Measurements from ENCODE around the gene RBL2.

The RBL2 gene

GRCh38 chr16:53519417-53520091 lies 85.3 kb downstream of the RBL2 start:
- H3K4me3 ChIP-seq (IDR thresholded peaks at IDR 0.05; ENCODE audit: insufficient read depth, low read depth, low read length): no peak overlapping the region
- no peaks in the 10 kb centered on the region for H3K4me1 ChIP-seq (ENCODE audit: low read depth, poor library complexity, severe bottlenecking)
- no peak for TF ChIP-seq CTCF (conservative IDR thresholded peaks at IDR 0.05; ENCODE audit: low read depth, low read length)
- H3K27ac ChIP-seq: no peak overlapping the region
- no peaks in the 10 kb centered on the region for H3K27me3 ChIP-seq (ENCODE audit: insufficient read depth, low read depth)
- no peaks in the 10 kb centered on the region for H4K20me1 ChIP-seq (ENCODE audit: insufficient read depth)
- no peaks in the 10 kb centered on the region for H3K36me3 ChIP-seq (ENCODE audit: insufficient read depth)
- no peaks in the 10 kb centered on the region for H3K79me2 ChIP-seq (ENCODE audit: insufficient read depth, low read depth)
- no peak overlapping the region for H2AFZ ChIP-seq (ENCODE audit: low read depth)
- H3K4me2 ChIP-seq: no peak overlapping the region
- H3K9ac ChIP-seq: no peak overlapping the region

GRCh38 chr16:53523126-53523804 lies 89.0 kb downstream of the RBL2 start:
- Histone ChIP-seq H3K4me2 (no peak overlapping the region), H3K4me3 (IDR thresholded peaks at IDR 0.05; ENCODE audit: insufficient read depth, low read depth, low read length) (no peak overlapping the region), H4K20me1 (ENCODE audit: insufficient read depth) (no peaks in the 10 kb centered on the region), H3K36me3 (ENCODE audit: insufficient read depth) (no peaks in the 10 kb centered on the region), H3K4me1 (ENCODE audit: low read depth, poor library complexity, severe bottlenecking) (no peaks in the 10 kb centered on the region), H2AFZ (ENCODE audit: low read depth) (no peak overlapping the region), H3K27ac (no peak overlapping the region), H3K79me2 (ENCODE audit: insufficient read depth, low read depth) (no peaks in the 10 kb centered on the region), H3K27me3 (ENCODE audit: insufficient read depth, low read depth) (no peaks in the 10 kb centered on the region), H3K9ac (no peak overlapping the region)
- TF ChIP-seq CTCF (conservative IDR thresholded peaks at IDR 0.05; ENCODE audit: low read depth, low read length): no peak

- no peak for TF ChIP-seq CTCF (conservative IDR thresholded peaks at IDR 0.05; ENCODE audit: low read depth, low read length)
- Histone ChIP-seq H3K4me3 (IDR thresholded peaks at IDR 0.05; ENCODE audit: insufficient read depth, low read depth, low read length) (no peak overlapping the region), H3K4me1 (ENCODE audit: low read depth, poor library complexity, severe bottlenecking) (no peaks in the 10 kb centered on the region), H3K27me3 (ENCODE audit: insufficient read depth, low read depth) (no peaks in the 10 kb centered on the region), H3K36me3 (ENCODE audit: insufficient read depth) (no peaks in the 10 kb centered on the region), H3K9ac (no peak overlapping the region), H2AFZ (ENCODE audit: low read depth) (no peak overlapping the region), H4K20me1 (ENCODE audit: insufficient read depth) (no peaks in the 10 kb centered on the region), H3K4me2 (no peak overlapping the region), H3K79me2 (ENCODE audit: insufficient read depth, low read depth) (no peaks in the 10 kb centered on the region), H3K27ac (no peak overlapping the region)
Measured at GRCh38 chr16:53523971-53524548, 89.8 kb downstream of the RBL2 start.

GRCh38 chr16:53528797-53529196 lies 94.5 kb downstream of the RBL2 start:
- Histone ChIP-seq H3K4me2 (no peak overlapping the region), H3K9ac (no peak overlapping the region), H3K27me3 (ENCODE audit: insufficient read depth, low read depth) (no peaks in the 10 kb centered on the region), H3K4me1 (ENCODE audit: low read depth, poor library complexity, severe bottlenecking) (no peaks in the 10 kb centered on the region), H4K20me1 (ENCODE audit: insufficient read depth) (no peaks in the 10 kb centered on the region), H3K27ac (no peak overlapping the region), H3K79me2 (ENCODE audit: insufficient read depth, low read depth) (no peaks in the 10 kb centered on the region), H3K4me3 (IDR thresholded peaks at IDR 0.05; ENCODE audit: insufficient read depth, low read depth, low read length) (no peak overlapping the region), H3K36me3 (ENCODE audit: insufficient read depth) (no peaks in the 10 kb centered on the region), H2AFZ (ENCODE audit: low read depth) (no peak overlapping the region)
- TF ChIP-seq CTCF (conservative IDR thresholded peaks at IDR 0.05; ENCODE audit: low read depth, low read length): no peak

Data from KMS-11 (cell line).